ENCODE measurements around the gene NMNAT2.

DNA sequence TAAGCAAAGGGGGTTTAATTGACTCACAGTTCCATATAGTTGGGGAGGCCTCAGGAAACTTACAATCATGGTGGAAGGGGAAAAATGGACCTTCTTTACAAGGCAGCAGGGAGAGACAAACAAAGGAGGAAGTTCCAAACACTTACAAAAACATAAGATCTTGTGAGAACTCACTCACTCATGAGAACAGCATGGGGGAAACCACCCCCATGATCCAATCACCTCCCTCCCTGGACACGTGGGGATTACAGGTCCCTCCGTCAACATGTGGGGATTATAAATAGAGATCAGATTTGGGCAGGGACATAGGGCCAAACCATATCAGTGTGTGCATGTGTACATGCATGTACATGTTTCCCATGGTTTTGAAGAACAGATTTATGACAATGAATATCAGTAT is 48.6 kb upstream of the NMNAT2 start:
- TF ChIP-seq, protein P1, sequence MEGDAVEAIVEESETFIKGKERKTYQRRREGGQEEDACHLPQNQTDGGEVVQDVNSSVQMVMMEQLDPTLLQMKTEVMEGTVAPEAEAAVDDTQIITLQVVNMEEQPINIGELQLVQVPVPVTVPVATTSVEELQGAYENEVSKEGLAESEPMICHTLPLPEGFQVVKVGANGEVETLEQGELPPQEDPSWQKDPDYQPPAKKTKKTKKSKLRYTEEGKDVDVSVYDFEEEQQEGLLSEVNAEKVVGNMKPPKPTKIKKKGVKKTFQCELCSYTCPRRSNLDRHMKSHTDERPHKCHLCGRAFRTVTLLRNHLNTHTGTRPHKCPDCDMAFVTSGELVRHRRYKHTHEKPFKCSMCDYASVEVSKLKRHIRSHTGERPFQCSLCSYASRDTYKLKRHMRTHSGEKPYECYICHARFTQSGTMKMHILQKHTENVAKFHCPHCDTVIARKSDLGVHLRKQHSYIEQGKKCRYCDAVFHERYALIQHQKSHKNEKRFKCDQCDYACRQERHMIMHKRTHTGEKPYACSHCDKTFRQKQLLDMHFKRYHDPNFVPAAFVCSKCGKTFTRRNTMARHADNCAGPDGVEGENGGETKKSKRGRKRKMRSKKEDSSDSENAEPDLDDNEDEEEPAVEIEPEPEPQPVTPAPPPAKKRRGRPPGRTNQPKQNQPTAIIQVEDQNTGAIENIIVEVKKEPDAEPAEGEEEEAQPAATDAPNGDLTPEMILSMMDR (IDR thresholded peaks at IDR 0.05): no peak
- no peak for TF ChIP-seq POLR2A (IDR thresholded peaks at IDR 0.05)
